GM19455 (cell line): ENCODE results near the gene DDIT4.
A peak's percentile ranks its signal among the peaks of the same experiment; 100 is the strongest.
"Not testable (repeated sequence)": the region's sequence is repeated elsewhere in the genome, so short reads cannot be mapped to it uniquely, and the experiment has no call there.

ENCODE experiments used
- ATAC-seq: cut with Tn5 transposase; IDR thresholded peaks from one replicate; pipeline ENCODE4 v1.9.1; 2021; ENCODE audit not compliant: unreplicated experiment

Gene DDIT4

GRCh38 chr10:72265990-72266865 is 7.5 kb upstream of the DDIT4 start:
- no peak for ATAC-seq

- no peak for ATAC-seq
Measured at GRCh38 chr10:72267381-72267780, 6.3 kb upstream of the DDIT4 start.

- no peak for ATAC-seq
Measured at GRCh38 chr10:72267819-72268399, 5.8 kb upstream of the DDIT4 start.

GRCh38 chr10:72268475-72269200 is 5.1 kb upstream of the DDIT4 start:
- ATAC-seq = not testable (repeated sequence)

- ATAC-seq = no peak
Measured at GRCh38 chr10:72270607-72271281, 3.0 kb upstream of the DDIT4 start.

- ATAC-seq = peak; percentile 31
Measured at GRCh38 chr10:72272689-72273409, 875 bp upstream of the DDIT4 start.

DNA sequence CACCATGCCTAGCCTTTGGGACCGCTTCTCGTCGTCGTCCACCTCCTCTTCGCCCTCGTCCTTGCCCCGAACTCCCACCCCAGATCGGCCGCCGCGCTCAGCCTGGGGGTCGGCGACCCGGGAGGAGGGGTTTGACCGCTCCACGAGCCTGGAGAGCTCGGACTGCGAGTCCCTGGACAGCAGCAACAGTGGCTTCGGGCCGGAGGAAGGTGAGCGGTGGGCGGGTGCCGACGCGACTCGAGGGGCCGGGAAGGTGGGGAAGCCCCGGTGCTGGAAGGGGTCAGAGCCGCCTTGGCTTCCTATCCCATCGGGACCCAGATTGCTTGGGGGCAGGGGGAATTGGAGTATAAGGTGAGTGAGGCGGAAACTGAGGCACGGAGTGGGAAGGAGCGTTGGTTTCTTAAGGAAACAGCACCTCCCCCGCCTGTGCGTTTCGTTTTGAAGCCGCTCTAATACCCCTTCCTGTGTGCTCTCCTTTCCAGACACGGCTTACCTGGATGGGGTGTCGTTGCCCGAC is 547 bp downstream of the DDIT4 start:
- no peak for ATAC-seq

DNA sequence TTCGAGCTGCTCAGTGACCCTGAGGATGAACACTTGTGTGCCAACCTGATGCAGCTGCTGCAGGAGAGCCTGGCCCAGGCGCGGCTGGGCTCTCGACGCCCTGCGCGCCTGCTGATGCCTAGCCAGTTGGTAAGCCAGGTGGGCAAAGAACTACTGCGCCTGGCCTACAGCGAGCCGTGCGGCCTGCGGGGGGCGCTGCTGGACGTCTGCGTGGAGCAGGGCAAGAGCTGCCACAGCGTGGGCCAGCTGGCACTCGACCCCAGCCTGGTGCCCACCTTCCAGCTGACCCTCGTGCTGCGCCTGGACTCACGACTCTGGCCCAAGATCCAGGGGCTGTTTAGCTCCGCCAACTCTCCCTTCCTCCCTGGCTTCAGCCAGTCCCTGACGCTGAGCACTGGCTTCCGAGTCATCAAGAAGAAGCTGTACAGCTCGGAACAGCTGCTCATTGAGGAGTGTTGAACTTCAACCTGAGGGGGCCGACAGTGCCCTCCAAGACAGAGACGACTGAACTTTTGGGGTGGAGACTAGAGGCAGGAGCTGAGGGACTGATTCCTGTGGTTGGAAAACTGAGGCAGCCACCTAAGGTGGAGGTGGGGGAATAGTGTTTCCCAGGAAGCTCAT is 1.1 kb downstream of the DDIT4 start:
- no peak for ATAC-seq

GRCh38 chr10:72275351-72276012 is 1.8 kb downstream of the DDIT4 start:
- no peak for ATAC-seq

DNA sequence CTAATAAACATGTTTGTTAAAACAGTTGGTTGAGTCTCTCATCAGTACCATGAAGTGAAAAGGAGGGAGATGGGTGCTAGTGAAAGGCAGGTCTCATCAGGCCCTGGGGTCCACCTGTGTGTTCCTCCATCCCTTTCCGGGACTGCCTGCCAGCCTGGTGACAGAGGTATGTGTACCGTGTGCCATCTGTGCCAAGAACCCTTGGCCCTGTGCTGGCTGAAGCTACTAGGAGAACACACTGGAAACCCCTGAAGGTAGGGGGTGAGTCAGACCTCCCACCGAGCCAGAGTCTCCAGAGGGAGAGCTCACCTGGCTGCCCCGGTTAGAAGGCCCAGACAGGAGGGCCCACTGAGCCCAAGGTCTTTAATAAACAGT is 2.3 kb downstream of the DDIT4 start:
- ATAC-seq = no peak

DNA sequence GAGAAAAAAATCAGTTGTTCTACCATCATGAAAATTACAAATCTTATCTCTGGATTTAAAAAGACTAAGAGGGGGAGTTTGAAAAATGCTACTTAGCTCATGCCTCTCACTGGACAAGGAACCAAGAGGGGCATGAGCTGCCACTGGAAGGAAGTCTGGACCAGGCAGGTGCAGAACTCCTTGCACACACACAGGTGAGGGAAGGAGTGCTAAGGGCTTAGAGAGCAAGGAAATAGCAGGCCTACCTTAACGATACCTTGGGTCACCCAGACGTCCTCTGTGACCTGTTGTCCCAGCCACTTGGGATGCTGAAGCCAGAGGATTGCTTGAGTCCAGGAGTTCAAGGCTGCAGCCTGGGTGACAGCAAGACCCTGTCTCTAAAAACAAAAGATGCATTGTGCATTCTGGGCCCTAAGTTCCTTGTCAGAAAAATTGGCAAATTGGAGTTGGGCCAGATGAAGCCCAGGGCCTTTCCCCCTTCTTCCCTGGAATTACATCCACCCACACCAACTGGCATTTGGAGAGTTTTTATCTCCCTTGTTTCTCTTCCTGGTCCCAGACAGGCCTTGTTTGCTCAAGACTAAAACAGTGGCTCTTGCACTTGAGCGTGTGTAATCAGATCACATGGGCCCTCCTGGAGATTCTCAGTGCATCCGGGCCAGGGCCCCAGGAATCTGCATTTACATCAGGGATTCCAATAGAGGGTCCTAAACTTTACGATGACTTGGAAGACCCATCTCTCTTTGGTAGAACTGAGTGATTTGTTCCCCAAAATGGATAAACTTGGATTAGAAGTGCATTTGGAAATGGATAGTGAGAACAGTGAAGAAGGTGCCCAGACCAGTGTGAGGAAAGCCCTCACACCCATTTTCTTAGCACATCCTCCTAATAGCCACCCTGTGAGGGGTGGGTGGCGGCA is 3.0 kb downstream of the DDIT4 start:
- no peak for ATAC-seq

GRCh38 chr10:72277340-72277995 is 3.7 kb downstream of the DDIT4 start:
- no peak for ATAC-seq

GRCh38 chr10:72277996-72278667 is 4.4 kb downstream of the DDIT4 start:
- ATAC-seq = no peak

DNA sequence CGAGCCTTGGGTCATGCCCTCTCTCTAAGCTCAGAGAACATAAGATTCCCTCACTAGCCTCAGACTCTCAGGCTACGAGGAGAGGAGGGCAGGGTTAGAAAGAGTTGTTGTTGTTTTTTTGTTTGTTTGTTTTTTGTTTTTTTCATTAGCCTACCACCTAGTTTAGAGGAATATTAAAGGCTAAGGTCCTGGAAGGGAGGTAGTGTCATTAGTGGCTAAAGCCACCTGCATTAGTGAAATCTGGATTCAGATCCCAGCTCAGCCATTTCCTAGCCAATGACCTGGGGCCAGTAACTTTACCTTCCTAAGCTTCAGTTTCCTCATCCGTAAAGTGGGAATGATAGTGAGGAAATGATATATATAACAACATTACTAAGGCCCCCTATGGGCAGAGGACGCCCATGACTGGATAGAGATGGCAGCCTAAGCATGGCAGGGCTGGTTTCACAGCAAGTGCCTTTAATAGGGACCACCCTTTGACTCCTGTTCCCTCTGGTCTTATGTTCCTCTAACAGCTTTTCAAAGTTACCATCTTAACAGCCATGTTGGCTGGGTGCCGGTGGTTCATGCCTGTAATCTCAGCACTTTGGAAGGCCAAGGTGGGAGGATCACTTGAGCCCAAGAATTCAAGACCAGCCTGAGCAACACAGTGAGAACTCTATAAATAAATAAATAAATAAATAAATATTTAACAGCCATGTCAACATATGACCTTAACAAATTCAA is 5.1 kb downstream of the DDIT4 start:
- no peak for ATAC-seq

DNA sequence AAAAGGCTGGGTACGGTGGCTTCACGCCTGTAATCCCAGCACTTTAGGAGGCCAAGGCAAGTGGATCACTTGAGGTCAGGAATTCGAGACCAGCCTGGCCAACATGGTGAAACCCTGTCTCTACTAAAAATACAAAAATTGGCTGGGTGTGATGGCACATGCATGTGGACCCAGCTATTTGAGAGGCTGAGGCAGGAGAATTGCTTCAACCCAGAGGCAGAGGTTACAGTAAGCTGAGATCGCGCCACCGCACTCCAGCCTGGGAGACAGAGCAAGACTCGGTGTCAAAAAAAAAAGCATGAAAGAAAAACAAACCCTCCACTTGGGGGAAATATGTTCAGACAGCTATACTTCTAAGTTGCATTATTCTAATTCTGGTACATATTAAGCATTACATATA is 5.9 kb downstream of the DDIT4 start:
- ATAC-seq = not testable (repeated sequence)

GRCh38 chr10:72283131-72283530 is 9.4 kb downstream of the DDIT4 start:
- ATAC-seq = no peak
